WTC11 (cell line): ENCODE measurements around the gene LRRC75B. TPM values are rescaled to one million over a fixed set of nuclear protein-coding genes. Genes with fewer than 3 reads are reported as not detected.

Experiments
- ATAC-seq: fragments of 200-7000 bp; cut with Tn5 transposase; 2 replicates; pipeline ENCODE4 v1.10.0; 2021; ENCODE audit warnings: mild to moderate bottlenecking, moderate library complexity
- CTCF ChIA-PET: fragments of 300-600 bp; sonication (Branson Sonifier 250); formaldehyde crosslinking; loops from one replicate; lab custom pipeline; 2021; ENCODE audit warnings: antibody characterized with exemption; lab: Charles Lee
- POLR2A ChIA-PET: fragments of 350-600 bp; sonication (Branson Sonifier 250); formaldehyde crosslinking; loops from one replicate; lab custom pipeline; 2021; ENCODE audit warnings: antibody characterized with exemption; lab: Charles Lee
- DNase-seq: peaks from one replicate; pipeline ENCODE4 v3.0.0; 2021; ENCODE audit warnings: low spot score
- H3K27ac Mint-ChIP-seq: 2 replicates; pipeline ENCODE4 v1.8.0; 2021; ENCODE audit warnings: mixed read lengths
- H3K27me3 Mint-ChIP-seq: 2 replicates; pipeline ENCODE4 v1.8.0; 2021; ENCODE audit warnings: low read depth, mild to moderate bottlenecking, moderate library complexity, mixed read lengths
- H3K36me3 Mint-ChIP-seq: 2 replicates; pipeline ENCODE4 v1.8.0; 2021; ENCODE audit warnings: mixed read lengths
- H3K4me1 Mint-ChIP-seq: 2 replicates; pipeline ENCODE4 v1.8.0; 2022; ENCODE audit warnings: mixed read lengths
- H3K4me3 Mint-ChIP-seq: 2 replicates; pipeline ENCODE4 v1.8.0; 2021; ENCODE audit warnings: mild to moderate bottlenecking, moderate library complexity, mixed read lengths
- H3K9me3 Mint-ChIP-seq: 2 replicates; pipeline ENCODE4 v1.8.0; 2021; ENCODE audit warnings: mixed read lengths
- ATF1 ChIP-seq: sonication (generic); formaldehyde crosslinking; IDR thresholded peaks from 2 replicates; pipeline ENCODE4 v1.8.1; 2023; ENCODE audit warnings: mild to moderate bottlenecking, moderate library complexity, missing genetic modification reagents
- CREB1 ChIP-seq: sonication (generic); formaldehyde crosslinking; IDR thresholded peaks from 2 replicates; pipeline ENCODE4 v1.8.0; 2023; ENCODE audit warnings: mild to moderate bottlenecking, missing genetic modification reagents
- ETV6 ChIP-seq: sonication (generic); formaldehyde crosslinking; IDR thresholded peaks from 2 replicates; pipeline ENCODE4 v1.8.1; 2022; ENCODE audit warnings: mild to moderate bottlenecking, missing genetic modification reagents
- FOXK1 ChIP-seq: sonication (generic); formaldehyde crosslinking; IDR thresholded peaks from 2 replicates; pipeline ENCODE4 v1.8.0; 2022; ENCODE audit warnings: mild to moderate bottlenecking, moderate library complexity, missing genetic modification reagents
- GABPB1 ChIP-seq: sonication (generic); formaldehyde crosslinking; IDR thresholded peaks from 2 replicates; pipeline ENCODE4 v1.8.1; 2023; ENCODE audit warnings: mild to moderate bottlenecking, missing genetic modification reagents
- KAT7 ChIP-seq: sonication (generic); formaldehyde crosslinking; IDR thresholded peaks from 2 replicates; pipeline ENCODE4 v1.8.1; 2023; ENCODE audit warnings: missing genetic modification reagents, mild to moderate bottlenecking, borderline replicate concordance
- MXD4 ChIP-seq: fragments of 250-450 bp; sonication (Bioruptor Pico); IDR thresholded peaks from 2 replicates; pipeline ENCODE4 v1.8.0; 2021; ENCODE audit warnings: mild to moderate bottlenecking, moderate library complexity, borderline replicate concordance
- NFYB ChIP-seq: sonication (generic); formaldehyde crosslinking; conservative IDR thresholded peaks from 2 replicates; pipeline ENCODE4 v1.8.0; 2022; ENCODE audit warnings: low read depth, missing genetic modification reagents
- NR2C2 ChIP-seq: sonication (generic); formaldehyde crosslinking; IDR thresholded peaks from 2 replicates; pipeline ENCODE4 v1.8.0; 2022; ENCODE audit warnings: mild to moderate bottlenecking, missing genetic modification reagents
- OVOL2 ChIP-seq: fragments of 250-450 bp; sonication (Bioruptor Pico); IDR thresholded peaks from 2 replicates; pipeline ENCODE4 v1.9.0; 2021; ENCODE audit warnings: mild to moderate bottlenecking, borderline replicate concordance
- TEAD1 ChIP-seq: sonication (generic); formaldehyde crosslinking; IDR thresholded peaks from 2 replicates; pipeline ENCODE4 v1.8.0; 2022; ENCODE audit warnings: mild to moderate bottlenecking, missing genetic modification reagents
- ZBTB21 ChIP-seq: sonication (generic); formaldehyde crosslinking; IDR thresholded peaks from 2 replicates; pipeline ENCODE4 v1.8.1; 2023; ENCODE audit warnings: mild to moderate bottlenecking, missing genetic modification reagents, borderline replicate concordance
- ZNF138 ChIP-seq: sonication (generic); formaldehyde crosslinking; conservative IDR thresholded peaks from 2 replicates; pipeline ENCODE4 v1.8.1; 2022; ENCODE audit warnings: mild to moderate bottlenecking, moderate library complexity, missing genetic modification reagents
- ZNF219 ChIP-seq: sonication (generic); formaldehyde crosslinking; IDR thresholded peaks from 2 replicates; pipeline ENCODE4 v1.8.0; 2023; ENCODE audit warnings: missing genetic modification reagents, mild to moderate bottlenecking, borderline replicate concordance
- ZNF425 ChIP-seq: fragments of 250-450 bp; sonication (Bioruptor Pico); conservative IDR thresholded peaks from 2 replicates; pipeline ENCODE4 v1.9.0; 2021; ENCODE audit warnings: mild to moderate bottlenecking
- total RNA-seq: library from RNA; stranded (reverse); gene quantifications from 3 replicates; pipeline ENCODE4 v1.2.3, GENCODE V29; 2021
- TF ChIP-seq, protein P1 (sequence below): sonication (generic); formaldehyde crosslinking; IDR thresholded peaks from 2 replicates; pipeline ENCODE4 v1.8.1; 2023; ENCODE audit warnings: mild to moderate bottlenecking, missing genetic modification reagents, moderate library complexity
- TF ChIP-seq, protein P2 (sequence below): sonication (generic); formaldehyde crosslinking; IDR thresholded peaks from 2 replicates; pipeline ENCODE4 v1.8.0; 2023; ENCODE audit warnings: mild to moderate bottlenecking, missing genetic modification reagents
- TF ChIP-seq, protein P3 (sequence below): fragments of 250-450 bp; sonication (Bioruptor Pico); IDR thresholded peaks from 2 replicates; pipeline ENCODE4 v1.8.0; 2021; ENCODE audit warnings: mild to moderate bottlenecking
- TF ChIP-seq, protein P4 (sequence below): sonication (generic); formaldehyde crosslinking; IDR thresholded peaks from 2 replicates; pipeline ENCODE4 v1.8.1; 2022; ENCODE audit warnings: missing genetic modification reagents, borderline replicate concordance

The LRRC75B gene
- total RNA-seq, 1 experiment from 2014 or later: 19.2 TPM

- TF ChIP-seq ZNF138 (CRISPR knock-in tag): no peak
- TF ChIP-seq, all 79 proteins: peak for 0
Measured at GRCh38 chr22:24582056-24582814, 10.6 kb downstream of the LRRC75B start (continued).

DNA sequence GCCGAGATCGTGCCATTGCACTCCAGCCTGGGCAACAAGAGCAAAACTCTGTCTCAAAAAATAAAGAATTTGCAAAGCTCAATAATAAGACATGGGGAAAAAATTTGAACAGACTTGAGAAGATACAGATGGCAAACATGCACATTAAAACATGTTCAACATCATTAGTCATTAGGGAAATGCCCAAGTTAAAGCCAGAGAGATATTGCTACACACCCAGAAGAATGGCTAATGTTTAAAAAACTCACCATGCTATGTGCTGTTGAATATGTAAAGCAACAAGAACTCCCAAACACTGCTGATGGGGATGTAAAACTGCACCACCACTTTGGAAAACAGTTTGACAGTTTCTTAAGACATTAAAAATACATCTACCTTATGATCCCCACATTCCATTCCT is 12.6 kb downstream of the LRRC75B start:
- DNase-seq (no peak), ATAC-seq (no peak)
- Mint-ChIP-seq H3K36me3 (peaks cover 8% of the 10 kb centered on the region), H3K4me3 (no peak overlapping the region), H3K27ac (no peak overlapping the region), H3K27me3 (no peaks in the 10 kb centered on the region), H3K4me1 (no peaks in the 10 kb centered on the region), H3K9me3 (no peaks in the 10 kb centered on the region)
- ChIA-PET CTCF (no interaction called here), POLR2A (no interaction called here)
- TF ChIP-seq FOXK1 (CRISPR knock-in tag): no peak
- no peak for TF ChIP-seq CREB1 (CRISPR knock-in tag)
- no peak for TF ChIP-seq KAT7 (CRISPR knock-in tag)
- TF ChIP-seq ZNF219 (CRISPR knock-in tag): no peak
- TF ChIP-seq NFYB: no peak

- ChIA-PET POLR2A (no interaction called here), CTCF (no interaction called here)
- Mint-ChIP-seq H3K27me3 (no peaks in the 10 kb centered on the region), H3K4me1 (no peaks in the 10 kb centered on the region), H3K27ac (no peak overlapping the region), H3K9me3 (no peaks in the 10 kb centered on the region), H3K36me3 (peaks cover 18% of the 10 kb centered on the region), H3K4me3 (no peak overlapping the region)
- no peak for TF ChIP-seq TEAD1 (CRISPR knock-in tag)
- TF ChIP-seq OVOL2: no peak
- TF ChIP-seq, protein P1, sequence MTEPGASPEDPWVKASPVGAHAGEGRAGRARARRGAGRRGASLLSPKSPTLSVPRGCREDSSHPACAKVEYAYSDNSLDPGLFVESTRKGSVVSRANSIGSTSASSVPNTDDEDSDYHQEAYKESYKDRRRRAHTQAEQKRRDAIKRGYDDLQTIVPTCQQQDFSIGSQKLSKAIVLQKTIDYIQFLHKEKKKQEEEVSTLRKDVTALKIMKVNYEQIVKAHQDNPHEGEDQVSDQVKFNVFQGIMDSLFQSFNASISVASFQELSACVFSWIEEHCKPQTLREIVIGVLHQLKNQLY: no peak
- no peak for TF ChIP-seq CREB1 (CRISPR knock-in tag)
- TF ChIP-seq, protein P2, sequence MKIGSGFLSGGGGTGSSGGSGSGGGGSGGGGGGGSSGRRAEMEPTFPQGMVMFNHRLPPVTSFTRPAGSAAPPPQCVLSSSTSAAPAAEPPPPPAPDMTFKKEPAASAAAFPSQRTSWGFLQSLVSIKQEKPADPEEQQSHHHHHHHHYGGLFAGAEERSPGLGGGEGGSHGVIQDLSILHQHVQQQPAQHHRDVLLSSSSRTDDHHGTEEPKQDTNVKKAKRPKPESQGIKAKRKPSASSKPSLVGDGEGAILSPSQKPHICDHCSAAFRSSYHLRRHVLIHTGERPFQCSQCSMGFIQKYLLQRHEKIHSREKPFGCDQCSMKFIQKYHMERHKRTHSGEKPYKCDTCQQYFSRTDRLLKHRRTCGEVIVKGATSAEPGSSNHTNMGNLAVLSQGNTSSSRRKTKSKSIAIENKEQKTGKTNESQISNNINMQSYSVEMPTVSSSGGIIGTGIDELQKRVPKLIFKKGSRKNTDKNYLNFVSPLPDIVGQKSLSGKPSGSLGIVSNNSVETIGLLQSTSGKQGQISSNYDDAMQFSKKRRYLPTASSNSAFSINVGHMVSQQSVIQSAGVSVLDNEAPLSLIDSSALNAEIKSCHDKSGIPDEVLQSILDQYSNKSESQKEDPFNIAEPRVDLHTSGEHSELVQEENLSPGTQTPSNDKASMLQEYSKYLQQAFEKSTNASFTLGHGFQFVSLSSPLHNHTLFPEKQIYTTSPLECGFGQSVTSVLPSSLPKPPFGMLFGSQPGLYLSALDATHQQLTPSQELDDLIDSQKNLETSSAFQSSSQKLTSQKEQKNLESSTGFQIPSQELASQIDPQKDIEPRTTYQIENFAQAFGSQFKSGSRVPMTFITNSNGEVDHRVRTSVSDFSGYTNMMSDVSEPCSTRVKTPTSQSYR: no peak
- no peak for TF ChIP-seq NR2C2 (CRISPR knock-in tag)
- TF ChIP-seq, protein P3, sequence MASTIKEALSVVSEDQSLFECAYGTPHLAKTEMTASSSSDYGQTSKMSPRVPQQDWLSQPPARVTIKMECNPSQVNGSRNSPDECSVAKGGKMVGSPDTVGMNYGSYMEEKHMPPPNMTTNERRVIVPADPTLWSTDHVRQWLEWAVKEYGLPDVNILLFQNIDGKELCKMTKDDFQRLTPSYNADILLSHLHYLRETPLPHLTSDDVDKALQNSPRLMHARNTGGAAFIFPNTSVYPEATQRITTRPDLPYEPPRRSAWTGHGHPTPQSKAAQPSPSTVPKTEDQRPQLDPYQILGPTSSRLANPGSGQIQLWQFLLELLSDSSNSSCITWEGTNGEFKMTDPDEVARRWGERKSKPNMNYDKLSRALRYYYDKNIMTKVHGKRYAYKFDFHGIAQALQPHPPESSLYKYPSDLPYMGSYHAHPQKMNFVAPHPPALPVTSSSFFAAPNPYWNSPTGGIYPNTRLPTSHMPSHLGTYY (CRISPR knock-in tag): no peak
- TF ChIP-seq ZNF425 (CRISPR knock-in tag): no peak
- TF ChIP-seq ZBTB21 (CRISPR knock-in tag): no peak
- no peak for TF ChIP-seq ATF1 (CRISPR knock-in tag)
- TF ChIP-seq ETV6 (CRISPR knock-in tag): no peak
- TF ChIP-seq GABPB1 (CRISPR knock-in tag): no peak
- TF ChIP-seq, protein P4, sequence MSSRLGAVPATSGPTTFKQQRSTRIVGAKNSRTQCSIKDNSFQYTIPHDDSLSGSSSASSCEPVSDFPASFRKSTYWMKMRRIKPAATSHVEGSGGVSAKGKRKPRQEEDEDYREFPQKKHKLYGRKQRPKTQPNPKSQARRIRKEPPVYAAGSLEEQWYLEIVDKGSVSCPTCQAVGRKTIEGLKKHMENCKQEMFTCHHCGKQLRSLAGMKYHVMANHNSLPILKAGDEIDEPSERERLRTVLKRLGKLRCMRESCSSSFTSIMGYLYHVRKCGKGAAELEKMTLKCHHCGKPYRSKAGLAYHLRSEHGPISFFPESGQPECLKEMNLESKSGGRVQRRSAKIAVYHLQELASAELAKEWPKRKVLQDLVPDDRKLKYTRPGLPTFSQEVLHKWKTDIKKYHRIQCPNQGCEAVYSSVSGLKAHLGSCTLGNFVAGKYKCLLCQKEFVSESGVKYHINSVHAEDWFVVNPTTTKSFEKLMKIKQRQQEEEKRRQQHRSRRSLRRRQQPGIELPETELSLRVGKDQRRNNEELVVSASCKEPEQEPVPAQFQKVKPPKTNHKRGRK (CRISPR knock-in tag): no peak
- no peak for TF ChIP-seq MXD4 (CRISPR knock-in tag)
- DNase-seq (no peak), ATAC-seq (no peak)
Measured at GRCh38 chr22:24579258-24579601, 13.6 kb downstream of the LRRC75B start.
